Cardiac muscle cell (in vitro differentiated cells and primary cell): Measurements from ENCODE around the gene SH3TC1. TPM values are rescaled to one million over a fixed set of nuclear protein-coding genes. Genes with fewer than 3 reads are reported as not detected.

ENCODE experiments used
- DNase-seq, 2 donors: peaks; one replicate each; pipeline versions ENCODE4 v3.0.0 to v3.0.0-alpha.2; 2010 to 2017; ENCODE audit warnings: low read depth in 1 of 2, low spot score in 1 of 2
- H3K27ac ChIP-seq: fragments of 200-600 bp; sonication (generic); 2 replicates; pipeline ENCODE4 v1.5.1; 2016
- H3K27me3 ChIP-seq: fragments of 200-600 bp; sonication (generic); 2 replicates; pipeline ENCODE4 v1.6.0; 2016; ENCODE audit warnings: control low read depth
- H3K36me3 ChIP-seq: fragments of 200-600 bp; sonication (generic); 2 replicates; pipeline ENCODE4 v1.5.1; 2016; ENCODE audit warnings: control low read depth
- H3K4me1 ChIP-seq: fragments of 200-600 bp; sonication (generic); 2 replicates; pipeline ENCODE4 v1.8.1; 2017; ENCODE audit warnings: low read depth, mild to moderate bottlenecking, mixed run types
- H3K4me3 ChIP-seq: fragments of 200-600 bp; sonication (generic); 2 replicates; pipeline ENCODE4 v1.5.1; 2016; ENCODE audit warnings: mild to moderate bottlenecking
- H3K9me3 ChIP-seq: fragments of 200-600 bp; sonication (generic); 2 replicates; pipeline ENCODE4 v1.5.1; 2017; ENCODE audit warnings: low read depth, mild to moderate bottlenecking, control low read depth
- CTCF ChIP-seq: IDR thresholded peaks from 2 replicates; pipeline ENCODE4 v1.5.1; 2012; ENCODE audit warnings: low read depth, mild to moderate bottlenecking, low read length
- polyA plus RNA-seq: library from polyadenylated mRNA; unstranded; fragments of >200 nt; fragmentation: Nextera tagmentation; extraction: Ambion mirVana; gene quantifications from 2 replicates; pipeline ENCODE4 v1.2.1, GENCODE V29; 2016
- total RNA-seq: library from RNA; depleted of rRNA; stranded (reverse); fragments of >200 nt; gene quantifications from 2 replicates; pipeline ENCODE4 v1.2.3, GENCODE V29; 2016

SH3TC1 gene
- total and polyA plus RNA-seq, 2 experiments from 2014 or later: 0.57 to 3.8 TPM

GRCh38 chr4:8181844-8182243 is 17.2 kb upstream of the SH3TC1 start:
- Histone ChIP-seq H3K9me3 (no peaks in the 10 kb centered on the region), H3K36me3 (no peaks in the 10 kb centered on the region), H3K4me1 (peaks cover 18% of the 10 kb centered on the region), H3K27me3 (no peaks in the 10 kb centered on the region), H3K27ac (peak overlapping the region; percentile 67), H3K4me3 (no peak overlapping the region)
- DNase-seq: peak in 1 of 2 donors; percentile 75
- TF ChIP-seq CTCF: no peak

GRCh38 chr4:8182294-8182693 is 16.8 kb upstream of the SH3TC1 start:
- peaks cover 15% of the 10 kb centered on the region for H3K4me1 ChIP-seq
- TF ChIP-seq CTCF: no peak

GRCh38 chr4:8182858-8183725 is 16.0 kb upstream of the SH3TC1 start:
- peak in 1 of 2 donors; percentile 90 for DNase-seq

More at GRCh38 chr4:8182294-8182693, 16.8 kb upstream of the SH3TC1 start:
- no peaks in the 10 kb centered on the region for H3K9me3 ChIP-seq
- H3K36me3 ChIP-seq: no peaks in the 10 kb centered on the region
- peak overlapping the region; percentile 67 for H3K27ac ChIP-seq
- no peak for DNase-seq
- H3K4me3 ChIP-seq: no peak overlapping the region
- H3K27me3 ChIP-seq: no peaks in the 10 kb centered on the region

DNA sequence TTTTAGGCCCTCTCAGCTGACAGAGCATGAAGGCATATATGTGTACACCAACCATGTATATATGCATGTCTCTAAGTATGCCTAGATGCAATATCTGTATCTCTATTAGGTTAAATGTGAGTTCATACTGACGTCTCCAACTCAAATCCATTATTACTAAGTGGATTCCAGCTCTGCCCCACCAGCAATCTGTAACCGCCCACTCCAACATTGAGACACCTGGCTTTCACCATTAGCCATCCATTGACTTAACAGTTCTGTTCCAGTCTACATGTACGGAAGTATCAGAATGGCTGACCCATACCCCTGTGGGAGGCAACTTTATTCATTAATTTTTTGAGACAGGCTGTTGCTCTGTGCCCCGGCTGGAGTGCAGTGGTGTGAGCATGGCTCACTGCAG is 15.0 kb upstream of the SH3TC1 start:
- H3K27ac ChIP-seq: no peak overlapping the region
- no peak overlapping the region for H3K4me3 ChIP-seq
- no peak for DNase-seq
- TF ChIP-seq CTCF: no peak
- no peaks in the 10 kb centered on the region for H3K9me3 ChIP-seq
- peaks cover 9% of the 10 kb centered on the region for H3K4me1 ChIP-seq
- no peaks in the 10 kb centered on the region for H3K27me3 ChIP-seq
- no peaks in the 10 kb centered on the region for H3K36me3 ChIP-seq

More at GRCh38 chr4:8182858-8183725, 16.0 kb upstream of the SH3TC1 start:
- Histone ChIP-seq H3K4me3 (no peak overlapping the region), H3K4me1 (peaks cover 9% of the 10 kb centered on the region), H3K36me3 (no peaks in the 10 kb centered on the region), H3K27me3 (no peaks in the 10 kb centered on the region), H3K9me3 (no peaks in the 10 kb centered on the region), H3K27ac (peak overlapping the region; percentile 67)
- no peak for TF ChIP-seq CTCF

GRCh38 chr4:8185295-8185694 is 13.8 kb upstream of the SH3TC1 start:
- no peak for TF ChIP-seq CTCF
- H3K4me1 ChIP-seq: peaks cover 9% of the 10 kb centered on the region
- H3K4me3 ChIP-seq: no peak overlapping the region
- H3K27ac ChIP-seq: no peak overlapping the region
- H3K36me3 ChIP-seq: no peaks in the 10 kb centered on the region
- DNase-seq: peak in 1 of 2 donors; percentile 80
- H3K9me3 ChIP-seq: no peaks in the 10 kb centered on the region
- H3K27me3 ChIP-seq: no peaks in the 10 kb centered on the region
